Omental fat pad (tissue), 4 donors: ENCODE results near the gene SLC4A11. TPM values are rescaled to one million over a fixed set of nuclear protein-coding genes. Genes with fewer than 3 reads are reported as not detected.

ENCODE experiments used
- ATAC-seq: fragments of 150-250 bp; one replicate; pipeline ENCODE4 v1.9.1; 2016; ENCODE audit warnings: mild to moderate bottlenecking, moderate library complexity; ENCODE audit not compliant: low FRiP score
- DNase-seq: peaks from one replicate; pipeline ENCODE4 v3.0.0-alpha.2; 2019; ENCODE audit warnings: low spot score
- CTCF ChIP-seq, 3 donors: fragments of 450-650 bp; IDR thresholded peaks; one replicate each; pipeline ENCODE4 v1.5.1; 2016 to 2017; ENCODE audit warnings: antibody characterized with exemption in 3 of 3, mild to moderate bottlenecking in 3 of 3, moderate library complexity in 2 of 3
- total RNA-seq, 4 donors: library from RNA; depleted of rRNA; stranded (reverse); fragments of >200 nt; gene quantifications; one replicate each; pipeline ENCODE4 v1.1.0, GENCODE V29; 2016

The SLC4A11 gene
- total RNA-seq, 4 donors from 2014 or later, result 0.74 to 1.7 (median 0.95) TPM

GRCh38 chr20:3258429-3258828 lies 19.4 kb upstream of the SLC4A11 start:
- no peak for TF ChIP-seq CTCF (IDR thresholded peaks at IDR 0.05)
- no peak for DNase-seq
- no peak for ATAC-seq

DNA sequence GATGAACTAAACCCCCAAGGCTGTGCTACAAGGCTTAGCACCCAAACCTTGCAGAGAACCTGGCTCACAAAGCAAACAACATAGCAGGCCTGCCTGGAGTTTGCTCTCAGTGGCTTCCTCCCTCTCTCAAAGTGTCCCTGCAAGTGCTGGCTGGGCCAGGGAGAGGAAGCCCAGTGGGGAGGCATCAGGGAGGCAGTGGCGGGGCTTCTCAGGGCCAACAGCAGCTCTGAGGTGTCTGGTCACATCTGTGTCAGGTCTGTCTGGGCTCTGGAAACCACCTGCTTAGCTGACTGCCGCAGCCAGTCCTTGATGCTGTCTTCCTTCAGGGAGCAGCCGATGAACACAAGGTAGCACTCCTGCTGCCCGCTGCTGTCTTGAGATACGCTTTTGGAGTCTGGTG lies 16.7 kb upstream of the SLC4A11 start:
- no peak for ATAC-seq
- DNase-seq, result no peak
- TF ChIP-seq CTCF (IDR thresholded peaks at IDR 0.05), result no peak

- DNase-seq, result no peak
- no peak for TF ChIP-seq CTCF (IDR thresholded peaks at IDR 0.05)
- peak; percentile 78 for ATAC-seq
Measured at GRCh38 chr20:3251806-3252205, 12.8 kb upstream of the SLC4A11 start.

DNA sequence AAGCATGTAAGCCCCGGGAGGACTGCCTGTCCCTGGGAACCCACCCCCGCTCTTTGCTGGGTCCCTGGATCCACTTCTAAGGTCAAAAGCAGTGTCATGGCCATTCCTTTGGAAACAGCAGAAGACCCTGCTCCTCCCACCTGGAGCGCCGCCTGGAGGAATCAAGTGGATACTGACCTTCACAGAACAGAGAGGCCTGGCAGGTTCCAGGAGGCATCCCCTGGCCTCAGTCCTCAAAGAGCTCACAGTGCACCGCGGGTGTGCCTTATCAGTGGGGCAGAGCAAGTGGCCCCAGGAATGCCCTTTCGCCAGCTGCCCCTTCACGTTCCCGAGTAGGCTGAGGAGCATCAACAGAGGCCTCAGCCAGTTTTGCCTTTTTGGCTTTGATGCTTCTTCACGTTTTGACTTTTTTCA lies 11.1 kb upstream of the SLC4A11 start:
- ATAC-seq (no peak), DNase-seq (no peak)
- TF ChIP-seq CTCF (IDR thresholded peaks at IDR 0.05), result no peak

- ATAC-seq, result no peak
- TF ChIP-seq CTCF (IDR thresholded peaks at IDR 0.05), result no peak
- DNase-seq, result no peak
Measured at GRCh38 chr20:3248993-3249347, 10.0 kb upstream of the SLC4A11 start.

DNA sequence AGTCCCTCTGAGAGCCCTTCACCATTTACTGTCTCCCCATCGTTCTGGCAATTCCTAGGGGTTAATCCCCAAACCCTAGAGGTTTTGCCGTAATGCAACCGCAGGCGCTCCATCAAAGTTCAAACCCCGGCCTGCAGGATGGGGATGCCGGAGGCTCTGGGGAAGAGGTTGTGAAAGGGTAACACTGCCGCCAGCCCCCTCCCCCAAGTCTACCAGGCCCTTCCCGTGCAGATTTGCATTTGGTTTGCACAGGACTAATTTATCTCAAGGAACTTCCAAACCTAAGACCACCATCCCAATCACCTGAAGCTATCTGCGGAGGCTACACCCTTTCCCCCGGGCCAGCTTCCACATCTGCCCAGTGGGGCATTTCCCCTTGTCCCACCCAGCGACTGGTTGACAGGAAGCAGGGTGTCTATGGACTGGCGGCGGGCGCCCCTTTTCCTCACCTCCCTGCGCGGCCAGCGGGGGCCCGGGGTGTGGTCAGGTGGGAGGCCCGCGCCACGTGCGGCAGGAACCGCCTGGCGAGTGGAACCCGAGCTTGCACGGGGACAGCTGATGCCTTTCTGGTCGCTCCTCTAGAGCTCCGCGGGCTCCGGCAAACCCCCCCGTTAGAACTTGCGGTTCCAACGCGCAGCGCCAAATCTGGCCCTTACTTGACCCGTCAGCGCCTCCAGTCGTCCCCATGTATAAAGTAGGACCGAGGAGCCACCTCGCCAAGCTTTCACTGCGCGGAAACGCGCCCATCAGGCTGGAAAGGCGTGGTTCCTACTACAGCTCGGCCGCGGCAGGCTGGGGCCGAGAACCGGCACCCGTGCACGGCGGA lies 9.4 kb upstream of the SLC4A11 start:
- DNase-seq (no peak), ATAC-seq (no peak)
- TF ChIP-seq CTCF (IDR thresholded peaks at IDR 0.05), result no peak

DNA sequence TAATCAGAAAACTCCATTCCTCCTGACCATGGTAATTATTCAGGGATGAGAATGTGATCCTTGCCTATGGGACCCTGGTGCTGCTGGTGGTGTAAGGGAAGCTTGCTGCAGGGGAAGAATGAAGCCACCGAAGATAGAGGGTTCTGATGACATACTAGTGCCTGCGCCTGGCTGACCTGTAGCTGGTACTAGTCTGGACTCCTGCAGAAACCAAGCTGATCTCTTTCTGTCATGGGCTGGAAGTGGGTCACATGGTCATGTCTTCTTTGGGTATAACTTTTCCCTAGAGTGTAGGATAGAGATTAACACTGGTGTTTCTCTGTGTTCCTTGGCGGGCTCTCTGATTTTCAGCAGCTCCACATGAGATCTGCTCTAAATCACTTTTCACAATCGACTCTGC lies 8.6 kb upstream of the SLC4A11 start:
- DNase-seq, result no peak
- no peak for TF ChIP-seq CTCF (IDR thresholded peaks at IDR 0.05)
- ATAC-seq, result no peak
